Measurements from ENCODE around the gene ARVCF. TPM values are rescaled to one million over a fixed set of nuclear protein-coding genes. Genes with fewer than 3 reads are reported as not detected.

ARVCF gene
- total and polyA plus RNA-seq, 12 donors, result 22.2 to 58.9 (median 32.1) TPM

DNA sequence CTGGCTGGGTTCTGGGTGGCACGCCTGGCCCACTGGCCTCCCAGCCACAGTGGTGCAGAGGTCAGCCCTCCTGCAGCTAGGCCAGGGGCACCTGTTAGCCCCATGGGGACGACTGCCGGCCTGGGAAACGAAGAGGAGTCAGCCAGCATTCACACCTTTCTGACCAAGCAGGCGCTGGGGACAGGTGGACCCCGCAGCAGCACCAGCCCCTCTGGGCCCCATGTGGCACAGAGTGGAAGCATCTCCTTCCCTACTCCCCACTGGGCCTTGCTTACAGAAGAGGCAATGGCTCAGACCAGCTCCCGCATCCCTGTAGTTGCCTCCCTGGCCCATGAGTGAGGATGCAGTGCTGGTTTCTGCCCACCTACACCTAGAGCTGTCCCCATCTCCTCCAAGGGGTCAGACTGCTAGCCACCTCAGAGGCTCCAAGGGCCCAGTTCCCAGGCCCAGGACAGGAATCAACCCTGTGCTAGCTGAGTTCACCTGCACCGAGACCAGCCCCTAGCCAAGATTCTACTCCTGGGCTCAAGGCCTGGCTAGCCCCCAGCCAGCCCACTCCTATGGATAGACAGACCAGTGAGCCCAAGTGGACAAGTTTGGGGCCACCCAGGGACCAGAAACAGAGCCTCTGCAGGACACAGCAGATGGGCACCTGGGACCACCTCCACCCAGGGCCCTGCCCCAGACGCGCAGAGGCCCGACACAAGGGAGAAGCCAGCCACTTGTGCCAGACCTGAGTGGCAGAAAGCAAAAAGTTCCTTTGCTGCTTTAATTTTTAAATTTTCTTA lies 47.3 kb downstream of the ARVCF start:
- peaks cover 0 to 14% (median 6%) of the 10 kb centered on the region in 9 donors for H3K4me1 ChIP-seq
- 82 to 85% methylated on average over 11 of the region's 11 CpGs for WGBS, 2 donors
- no peaks in the 10 kb centered on the region for H3K9me3 ChIP-seq
- intact Hi-C loops (cut with DNase I), result loop anchor here in 3 of 10 donors (10.0 kb wide), 3 partner anchors 145 to 165 kb away; partner anchors contain the start of genes RANBP1 (in 1 of the 3), TRMT2A (in 1 of the 3) and ZDHHC8 (in 1 of the 3)
- H3K36me3 ChIP-seq, result peaks cover 0 to 98% (median 40%) of the 10 kb centered on the region in 9 donors
- H3K27ac ChIP-seq, result no peak overlapping the region
- DNase-seq (no peak), ATAC-seq (no peak)
- no peak overlapping the region for H3K4me3 ChIP-seq
- TF ChIP-seq, protein P1, sequence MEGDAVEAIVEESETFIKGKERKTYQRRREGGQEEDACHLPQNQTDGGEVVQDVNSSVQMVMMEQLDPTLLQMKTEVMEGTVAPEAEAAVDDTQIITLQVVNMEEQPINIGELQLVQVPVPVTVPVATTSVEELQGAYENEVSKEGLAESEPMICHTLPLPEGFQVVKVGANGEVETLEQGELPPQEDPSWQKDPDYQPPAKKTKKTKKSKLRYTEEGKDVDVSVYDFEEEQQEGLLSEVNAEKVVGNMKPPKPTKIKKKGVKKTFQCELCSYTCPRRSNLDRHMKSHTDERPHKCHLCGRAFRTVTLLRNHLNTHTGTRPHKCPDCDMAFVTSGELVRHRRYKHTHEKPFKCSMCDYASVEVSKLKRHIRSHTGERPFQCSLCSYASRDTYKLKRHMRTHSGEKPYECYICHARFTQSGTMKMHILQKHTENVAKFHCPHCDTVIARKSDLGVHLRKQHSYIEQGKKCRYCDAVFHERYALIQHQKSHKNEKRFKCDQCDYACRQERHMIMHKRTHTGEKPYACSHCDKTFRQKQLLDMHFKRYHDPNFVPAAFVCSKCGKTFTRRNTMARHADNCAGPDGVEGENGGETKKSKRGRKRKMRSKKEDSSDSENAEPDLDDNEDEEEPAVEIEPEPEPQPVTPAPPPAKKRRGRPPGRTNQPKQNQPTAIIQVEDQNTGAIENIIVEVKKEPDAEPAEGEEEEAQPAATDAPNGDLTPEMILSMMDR (IDR thresholded peaks at IDR 0.05), result no peak
- H3K27me3 ChIP-seq, result no peaks in the 10 kb centered on the region

DNA sequence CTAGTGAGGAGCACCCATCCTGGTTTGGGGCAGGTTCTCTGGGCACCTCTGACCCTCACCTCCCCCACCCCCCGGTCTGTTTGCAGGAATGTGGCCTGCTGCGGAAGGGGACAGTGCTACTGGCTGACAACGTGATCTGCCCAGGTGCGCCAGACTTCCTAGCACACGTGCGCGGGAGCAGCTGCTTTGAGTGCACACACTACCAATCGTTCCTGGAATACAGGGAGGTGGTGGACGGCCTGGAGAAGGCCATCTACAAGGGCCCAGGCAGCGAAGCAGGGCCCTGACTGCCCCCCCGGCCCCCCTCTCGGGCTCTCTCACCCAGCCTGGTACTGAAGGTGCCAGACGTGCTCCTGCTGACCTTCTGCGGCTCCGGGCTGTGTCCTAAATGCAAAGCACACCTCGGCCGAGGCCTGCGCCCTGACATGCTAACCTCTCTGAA lies 48.2 kb downstream of the ARVCF start:
- peaks cover 0 to 98% (median 45%) of the 10 kb centered on the region in 9 donors for H3K36me3 ChIP-seq
- ATAC-seq, result no peak
- TF ChIP-seq, protein P1 (IDR thresholded peaks at IDR 0.05), result no peak
- no peak overlapping the region for H3K4me3 ChIP-seq
- 85 to 87% methylated on average over 18 of the region's 18 CpGs for WGBS, 2 donors
- intact Hi-C loops (cut with DNase I), result loop anchor here in 3 of 10 donors (10.0 kb wide), 3 partner anchors 146 to 166 kb away; partner anchors contain the start of genes RANBP1 (in 1 of the 3), TRMT2A (in 1 of the 3) and ZDHHC8 (in 1 of the 3)
- H3K27ac ChIP-seq, result no peak overlapping the region
- DNase-seq, result no peak
- H3K27me3 ChIP-seq, result no peaks in the 10 kb centered on the region
- peaks cover 0 to 14% (median 6%) of the 10 kb centered on the region in 9 donors for H3K4me1 ChIP-seq
- H3K9me3 ChIP-seq, result no peaks in the 10 kb centered on the region

DNA sequence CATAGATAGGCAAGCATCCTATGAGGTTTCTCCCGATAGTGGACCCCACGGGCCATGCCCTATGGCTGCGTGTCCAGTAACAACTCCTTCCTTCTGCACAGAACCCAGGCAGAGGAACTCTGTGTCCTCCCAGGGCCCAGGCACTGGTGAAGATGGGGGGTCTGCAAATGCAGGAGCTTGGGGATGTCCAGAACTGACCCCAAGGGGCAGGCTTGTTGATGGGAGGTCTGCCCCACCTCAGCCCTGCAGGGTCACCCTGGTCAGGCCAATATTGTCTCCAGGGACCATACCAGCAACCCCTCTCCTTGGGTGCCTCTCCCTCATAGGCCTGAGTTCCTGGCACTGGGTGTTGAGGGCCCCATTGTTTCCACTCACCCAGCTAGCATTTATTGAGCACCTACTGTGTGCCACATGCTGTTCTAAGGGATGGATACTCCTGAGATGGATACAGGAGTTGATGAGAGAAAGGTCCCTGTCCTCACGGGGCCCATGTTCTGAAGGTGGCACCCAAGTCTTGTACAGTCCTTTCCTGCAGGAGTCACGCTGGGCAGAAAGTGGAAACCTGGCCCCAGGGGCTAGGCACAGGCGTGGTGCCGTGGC lies 48.7 kb downstream of the ARVCF start:
- WGBS, 2 donors, result 82 to 88% methylated on average over 7 of the region's 7 CpGs
- TF ChIP-seq, protein P1 (IDR thresholded peaks at IDR 0.05), result no peak
- Histone ChIP-seq H3K27me3 (no peaks in the 10 kb centered on the region), H3K4me3 (no peak overlapping the region), H3K36me3 (peaks cover 0 to 96% (median 40%) of the 10 kb centered on the region in 9 donors), H3K27ac (no peak overlapping the region), H3K4me1 (peaks cover 0 to 15% (median 6%) of the 10 kb centered on the region in 9 donors), H3K9me3 (no peaks in the 10 kb centered on the region)
- ATAC-seq, result no peak
- no peak for DNase-seq
- intact Hi-C loops (cut with DNase I), result loop anchor here in 4 of 10 donors (2.0 to 10.0 kb wide), 4 partner anchors 19 to 167 kb away; partner anchors contain the start of genes RANBP1 (in 1 of the 4), TRMT2A (in 1 of the 4) and ZDHHC8 (in 1 of the 4)

All from heart right ventricle (tissue), 16 donors.